GM21576 (cell line): ENCODE data around the gene VSNL1.

Experiments used
- ATAC-seq: cut with Tn5 transposase; IDR thresholded peaks from one replicate; pipeline ENCODE4 v1.9.1; 2021; ENCODE audit warnings: mild to moderate bottlenecking, moderate library complexity; ENCODE audit not compliant: unreplicated experiment

The VSNL1 gene

GRCh38 chr2:17683981-17684380 is 143.5 kb downstream of the VSNL1 start:
- no peak for ATAC-seq

GRCh38 chr2:17688600-17688999 is 148.1 kb downstream of the VSNL1 start:
- no peak for ATAC-seq

GRCh38 chr2:17689010-17689409 is 148.5 kb downstream of the VSNL1 start:
- ATAC-seq = no peak

GRCh38 chr2:17690776-17691175 is 150.3 kb downstream of the VSNL1 start:
- no peak for ATAC-seq
